Neural cell (in vitro differentiated cells): ENCODE results near the gene YIPF2. TPM values are rescaled to one million over a fixed set of nuclear protein-coding genes. Genes with fewer than 3 reads are reported as not detected.
"Not testable (repeated sequence)": the region's sequence is repeated elsewhere in the genome, so short reads cannot be mapped to it uniquely, and the experiment has no call there.

Source experiments
- H2AFZ ChIP-seq: fragments of 200-600, 300-800 bp; sonication (generic), shearing (Covaris generic); 2 replicates; pipeline ENCODE4 v1.6.0; 2014; ENCODE audit warnings: low read depth, mild to moderate bottlenecking, antibody characterized with exemption, low read length, moderate library complexity
- H3F3A ChIP-seq: fragments of 200-600 bp; shearing (Covaris generic); 2 replicates; pipeline ENCODE4 v1.6.1; 2016; ENCODE audit warnings: mild to moderate bottlenecking, moderate library complexity, mixed read lengths, antibody characterized with exemption, low read length; ENCODE audit not compliant: insufficient read depth, poor library complexity, severe bottlenecking
- H3K27ac ChIP-seq: fragments of 200-600, 300-800 bp; sonication (generic), shearing (Covaris generic); 2 replicates; pipeline ENCODE4 v1.5.1; 2014; ENCODE audit warnings: mild to moderate bottlenecking, low read length, moderate library complexity
- H3K27me3 ChIP-seq: fragments of 300-800, 200-600 bp; sonication (generic), shearing (Covaris generic); 2 replicates; pipeline ENCODE4 v1.6.0; 2014; ENCODE audit warnings: mild to moderate bottlenecking, low read depth, low read length, moderate library complexity; ENCODE audit not compliant: insufficient read depth
- H3K36me3 ChIP-seq: fragments of 300-800, 200-600 bp; sonication (generic), shearing (Covaris generic); 2 replicates; pipeline ENCODE4 v1.5.1; 2014; ENCODE audit warnings: mild to moderate bottlenecking, antibody characterized with exemption, low read length, moderate library complexity; ENCODE audit not compliant: insufficient read depth
- H3K4me2 ChIP-seq: fragments of 300-800, 200-600 bp; sonication (generic), shearing (Covaris generic); 2 replicates; pipeline ENCODE4 v1.6.0; 2014; ENCODE audit warnings: mild to moderate bottlenecking, low read length
- H3K4me3 ChIP-seq: fragments of 300-800, 200-600 bp; sonication (generic), shearing (Covaris generic); 2 replicates; pipeline ENCODE4 v1.5.1; 2014; ENCODE audit warnings: mild to moderate bottlenecking, low read length, moderate library complexity
- H3K79me2 ChIP-seq: fragments of 200-600 bp; shearing (Covaris generic); replicated peaks from 2 replicates; pipeline ENCODE4 v1.6.0; 2014; ENCODE audit warnings: mild to moderate bottlenecking, low read length, moderate library complexity; ENCODE audit not compliant: insufficient read depth
- H3K9ac ChIP-seq: fragments of 300-800, 200-600 bp; sonication (generic), shearing (Covaris generic); 2 replicates; pipeline ENCODE4 v1.6.1; 2016; ENCODE audit warnings: mild to moderate bottlenecking, low read length, mixed read lengths
- H3K9me2 ChIP-seq: fragments of 200-600 bp; shearing (Covaris generic); 2 replicates; pipeline ENCODE4 v1.6.1; 2016; ENCODE audit warnings: mild to moderate bottlenecking, low read length, mixed read lengths; ENCODE audit not compliant: insufficient read depth
- H3K9me3 ChIP-seq: fragments of 200-600, 300-800 bp; sonication (generic), shearing (Covaris generic); 2 replicates; pipeline ENCODE4 v1.6.1; 2016; ENCODE audit warnings: mild to moderate bottlenecking, mixed run types, low read length, moderate library complexity, mixed read lengths
- H4K20me1 ChIP-seq: fragments of 200-600 bp; shearing (Covaris generic); 2 replicates; pipeline ENCODE4 v1.6.1; 2016; ENCODE audit warnings: mild to moderate bottlenecking, mixed run types; ENCODE audit not compliant: insufficient read depth
- CTCF ChIP-seq: fragments of 450-650 bp; IDR thresholded peaks from 2 replicates; pipeline ENCODE4 v1.5.1; 2014; ENCODE audit warnings: antibody characterized with exemption, mild to moderate bottlenecking, moderate library complexity; ENCODE audit not compliant: poor library complexity, severe bottlenecking
- EP300 ChIP-seq: fragments of 450-650 bp; conservative IDR thresholded peaks from 2 replicates; pipeline ENCODE4 v1.6.1; 2014; ENCODE audit warnings: antibody characterized with exemption, mild to moderate bottlenecking, moderate library complexity; ENCODE audit not compliant: poor library complexity, severe bottlenecking
- EZH2 ChIP-seq: fragments of 200-600, 300-800 bp; shearing (Covaris generic), sonication (generic); IDR thresholded peaks from 2 replicates; pipeline ENCODE4 v1.6.1; 2014; ENCODE audit warnings: antibody characterized with exemption, low read length, borderline replicate concordance, mild to moderate bottlenecking; ENCODE audit not compliant: insufficient read depth, poor library complexity, severe bottlenecking
- MXI1 ChIP-seq: fragments of 450-650 bp; conservative IDR thresholded peaks from 2 replicates; pipeline ENCODE4 v1.6.1; 2014; ENCODE audit warnings: antibody characterized with exemption, mild to moderate bottlenecking; ENCODE audit not compliant: poor library complexity, severe bottlenecking
- POLR2AphosphoS5 ChIP-seq: IDR thresholded peaks from 2 replicates; pipeline ENCODE4 v1.6.1; 2012
- RAD21 ChIP-seq: fragments of 450-650 bp; conservative IDR thresholded peaks from 2 replicates; pipeline ENCODE4 v1.6.1; 2014; ENCODE audit warnings: antibody characterized with exemption, mild to moderate bottlenecking, moderate library complexity
- REST ChIP-seq: IDR thresholded peaks from 2 replicates; pipeline ENCODE4 v1.6.1; 2012; ENCODE audit warnings: borderline replicate concordance
- SMC3 ChIP-seq: fragments of 450-650 bp; conservative IDR thresholded peaks from 2 replicates; pipeline ENCODE4 v1.6.1; 2014; ENCODE audit warnings: antibody characterized with exemption, mild to moderate bottlenecking, moderate library complexity; ENCODE audit not compliant: poor library complexity
- TAF1 ChIP-seq: IDR thresholded peaks from 2 replicates; pipeline ENCODE4 v1.6.1; 2012; ENCODE audit warnings: low read depth
- polyA plus RNA-seq: library from polyadenylated mRNA; depleted of rRNA; stranded (reverse); fragments of >200 nt; gene quantifications from 2 replicates; pipeline ENCODE4 v1.2.3, GENCODE V29; 2014

Gene YIPF2
- polyA plus RNA-seq, 1 donor from 2014 or later = 101 TPM

- Histone ChIP-seq H3K9me2 (no peaks in the 10 kb centered on the region), H3K36me3 (no peaks in the 10 kb centered on the region), H3K9ac (no peak overlapping the region), H3K4me3 (peak overlapping the region; percentile 34), H3K9me3 (no peaks in the 10 kb centered on the region), H3K27ac (no peak overlapping the region), H2AFZ (no peak overlapping the region), H4K20me1 (no peaks in the 10 kb centered on the region), H3K27me3 (no peaks in the 10 kb centered on the region), H3K79me2 (peaks cover 51% of the 10 kb centered on the region), H3K4me2 (no peak overlapping the region), H3F3A (no peaks in the 10 kb centered on the region)
- TF ChIP-seq POLR2AphosphoS5 (no peak), CTCF (no peak), TAF1 (no peak), RAD21 (no peak), EZH2 (no peak), REST (no peak), SMC3 (no peak), EP300 (no peak), MXI1 (no peak)
Measured at GRCh38 chr19:10881403-10882107, 46.9 kb downstream of the YIPF2 start.

- no peaks in the 10 kb centered on the region for H3K27me3 ChIP-seq
- no peaks in the 10 kb centered on the region for H3F3A ChIP-seq
- H3K27ac ChIP-seq = no peak overlapping the region
- H3K9me2 ChIP-seq = no peaks in the 10 kb centered on the region
- no peaks in the 10 kb centered on the region for H3K9me3 ChIP-seq
- TF ChIP-seq TAF1 (no peak), RAD21 (no peak), REST (no peak), EP300 (no peak), CTCF (no peak), EZH2 (no peak), POLR2AphosphoS5 (no peak), MXI1 (no peak), SMC3 (no peak)
- no peak overlapping the region for H3K4me2 ChIP-seq
- no peak overlapping the region for H3K4me3 ChIP-seq
- no peaks in the 10 kb centered on the region for H4K20me1 ChIP-seq
- H3K9ac ChIP-seq = no peak overlapping the region
- H2AFZ ChIP-seq = no peak overlapping the region
- H3K79me2 ChIP-seq = peaks cover 72% of the 10 kb centered on the region
- H3K36me3 ChIP-seq = no peaks in the 10 kb centered on the region
Measured at GRCh38 chr19:10878253-10878652, 50.2 kb downstream of the YIPF2 start.

GRCh38 chr19:10877608-10878007 is 50.8 kb downstream of the YIPF2 start:
- H3K4me3 ChIP-seq, H3K36me3 ChIP-seq, H3K27ac ChIP-seq, H3F3A ChIP-seq, H3K9me3 ChIP-seq, H3K9ac ChIP-seq, H3K9me2 ChIP-seq, H3K27me3 ChIP-seq, H3K4me2 ChIP-seq, H4K20me1 ChIP-seq, H2AFZ ChIP-seq: not testable (repeated sequence)
- peaks cover 72% of the 10 kb centered on the region for H3K79me2 ChIP-seq
